Fibroblast of the aortic adventitia (primary cell): Measurements from ENCODE around the gene KCND2. TPM values are rescaled to one million over a fixed set of nuclear protein-coding genes. Genes with fewer than 3 reads are reported as not detected.

Source experiments
- DNase-seq: peaks from one replicate; pipeline ENCODE4 v3.0.0-alpha.2; 2010; ENCODE audit warnings: low read depth
- H3K4me3 ChIP-seq: 2 replicates; pipeline ENCODE4 v1.5.1; 2011; ENCODE audit warnings: low read depth, mild to moderate bottlenecking, control low read depth, low read length, moderate library complexity
- total RNA-seq: library from RNA; depleted of rRNA; stranded (reverse); fragments of >200 nt; gene quantifications from 2 replicates; pipeline ENCODE4 v1.2.3, GENCODE V29; 2012; ENCODE audit warnings: low replicate concordance
- TF ChIP-seq, protein P1 (sequence below): IDR thresholded peaks from 2 replicates; pipeline ENCODE4 v1.5.1; 2011; ENCODE audit warnings: mild to moderate bottlenecking, low read length, control low read depth, inconsistent platforms; ENCODE audit not compliant: insufficient read depth

KCND2 gene
- total RNA-seq, 1 donor, result 11.3 TPM

DNA sequence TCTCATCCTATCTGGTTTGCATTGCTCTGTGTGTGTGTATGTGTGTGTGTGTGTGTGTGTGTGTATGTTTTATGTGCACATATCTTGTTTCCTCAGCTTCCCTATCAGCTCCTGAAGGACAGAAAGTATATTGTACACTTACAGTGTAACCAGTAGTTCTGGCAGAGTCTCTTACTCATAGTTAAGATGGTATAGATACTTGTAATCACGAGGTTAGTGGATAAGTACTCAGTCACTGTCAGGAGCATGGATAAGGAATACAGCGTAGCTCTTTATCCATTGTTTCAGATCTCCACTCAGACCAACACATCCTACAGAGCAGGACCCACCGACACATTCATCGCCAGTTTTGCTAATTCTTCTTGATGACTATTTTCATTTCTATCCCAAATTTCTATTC is 309.9 kb downstream of the KCND2 start:
- no peak for DNase-seq
- H3K4me3 ChIP-seq, result no peak overlapping the region
- TF ChIP-seq, protein P1, sequence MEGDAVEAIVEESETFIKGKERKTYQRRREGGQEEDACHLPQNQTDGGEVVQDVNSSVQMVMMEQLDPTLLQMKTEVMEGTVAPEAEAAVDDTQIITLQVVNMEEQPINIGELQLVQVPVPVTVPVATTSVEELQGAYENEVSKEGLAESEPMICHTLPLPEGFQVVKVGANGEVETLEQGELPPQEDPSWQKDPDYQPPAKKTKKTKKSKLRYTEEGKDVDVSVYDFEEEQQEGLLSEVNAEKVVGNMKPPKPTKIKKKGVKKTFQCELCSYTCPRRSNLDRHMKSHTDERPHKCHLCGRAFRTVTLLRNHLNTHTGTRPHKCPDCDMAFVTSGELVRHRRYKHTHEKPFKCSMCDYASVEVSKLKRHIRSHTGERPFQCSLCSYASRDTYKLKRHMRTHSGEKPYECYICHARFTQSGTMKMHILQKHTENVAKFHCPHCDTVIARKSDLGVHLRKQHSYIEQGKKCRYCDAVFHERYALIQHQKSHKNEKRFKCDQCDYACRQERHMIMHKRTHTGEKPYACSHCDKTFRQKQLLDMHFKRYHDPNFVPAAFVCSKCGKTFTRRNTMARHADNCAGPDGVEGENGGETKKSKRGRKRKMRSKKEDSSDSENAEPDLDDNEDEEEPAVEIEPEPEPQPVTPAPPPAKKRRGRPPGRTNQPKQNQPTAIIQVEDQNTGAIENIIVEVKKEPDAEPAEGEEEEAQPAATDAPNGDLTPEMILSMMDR, result no peak

DNA sequence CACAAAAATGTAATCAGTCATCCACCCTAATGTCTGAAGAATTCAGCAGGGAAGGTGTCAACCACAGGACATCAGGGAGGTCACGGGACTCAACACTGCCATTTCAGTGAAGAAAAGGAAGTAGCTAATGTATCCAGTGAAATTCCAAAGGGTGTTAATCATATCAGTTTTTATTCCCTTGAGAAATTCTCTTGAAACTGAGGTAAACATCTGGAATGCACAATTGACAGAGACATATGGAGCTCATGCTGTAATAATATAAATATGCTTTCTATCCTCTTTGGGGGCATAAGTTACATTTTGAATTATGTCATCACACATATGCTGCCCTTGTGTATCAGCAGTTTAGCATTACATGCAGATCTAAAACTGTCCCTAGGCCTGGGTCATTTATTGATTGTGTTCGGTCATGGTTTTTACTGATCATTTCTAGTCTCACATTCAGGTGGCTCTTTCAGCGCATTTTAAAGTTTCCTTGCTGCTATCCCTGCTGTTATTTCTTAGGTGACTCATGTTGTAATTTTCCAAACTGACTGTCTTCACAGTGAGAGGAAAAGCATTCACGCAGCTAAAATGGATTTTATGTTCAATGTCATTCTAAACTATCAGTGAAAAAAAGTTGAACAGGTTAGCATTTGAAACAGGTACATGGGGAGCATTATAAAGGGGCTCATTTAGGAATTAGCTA is 311.1 kb downstream of the KCND2 start:
- DNase-seq, result peak; percentile 88
- TF ChIP-seq, protein P1, result no peak
- no peak overlapping the region for H3K4me3 ChIP-seq

DNA sequence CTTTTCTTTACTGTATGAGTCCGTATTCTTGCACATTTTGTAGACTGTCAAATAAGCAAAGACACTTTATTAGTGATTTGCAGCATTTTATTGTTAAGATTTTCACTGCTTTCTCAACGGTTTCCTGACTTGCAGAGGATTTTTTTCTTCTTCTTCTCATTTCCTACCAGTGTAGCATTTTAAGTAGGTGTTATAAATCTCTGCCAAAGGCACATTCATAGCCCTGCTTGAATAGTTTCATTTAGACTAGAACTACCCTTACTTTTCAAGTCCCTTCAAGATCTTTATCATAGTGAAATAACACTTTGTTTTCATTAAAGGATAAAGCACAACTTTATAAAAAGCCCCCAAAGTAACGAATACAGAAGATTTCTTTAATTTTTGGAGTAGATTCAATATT is 313.6 kb downstream of the KCND2 start:
- no peak for DNase-seq
- H3K4me3 ChIP-seq, result no peak overlapping the region

DNA sequence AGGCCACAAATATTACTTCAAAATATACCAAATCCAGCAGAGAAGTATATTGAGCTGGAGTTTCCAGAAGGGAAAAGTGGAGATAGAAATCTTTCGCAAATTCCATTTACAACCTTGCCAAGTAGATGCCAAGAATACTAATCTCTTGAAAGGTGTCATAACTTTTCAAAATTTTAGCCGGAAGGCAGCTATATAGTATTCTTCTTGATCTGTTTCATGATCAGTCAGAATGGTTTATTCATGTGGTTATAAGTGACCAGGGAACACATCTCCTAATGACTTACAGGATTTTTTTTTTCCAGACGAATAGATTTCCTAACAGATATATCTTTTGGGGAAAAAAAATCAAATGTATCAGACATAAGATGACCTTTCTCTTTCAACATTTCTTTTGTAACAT is 314.3 kb downstream of the KCND2 start:
- H3K4me3 ChIP-seq, result no peak overlapping the region
- DNase-seq, result no peak
- TF ChIP-seq, protein P1, result no peak

More for the DNA sequence above, 313.6 kb downstream of the KCND2 start:
- TF ChIP-seq, protein P1, result no peak

DNA sequence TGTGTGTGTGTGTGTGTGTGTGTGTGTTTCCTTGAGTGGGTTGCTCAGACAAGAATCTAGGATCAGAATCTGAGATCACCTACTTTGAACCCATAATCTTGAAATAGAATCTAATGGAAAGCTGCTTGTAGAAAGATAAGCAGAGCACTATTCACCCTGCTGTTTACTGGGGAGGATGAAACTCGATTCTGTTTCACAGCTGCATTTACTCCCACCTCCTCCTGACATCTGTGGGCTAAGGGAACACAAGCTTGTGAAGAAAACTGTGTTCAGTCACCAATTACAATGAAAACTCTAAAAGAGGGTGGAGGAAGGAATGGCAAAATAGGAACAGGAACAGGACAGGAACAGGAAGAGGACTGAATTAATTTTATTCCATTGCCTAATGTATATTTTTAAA is 315.4 kb downstream of the KCND2 start:
- TF ChIP-seq, protein P1, result no peak
- H3K4me3 ChIP-seq, result no peak overlapping the region
- DNase-seq, result no peak

DNA sequence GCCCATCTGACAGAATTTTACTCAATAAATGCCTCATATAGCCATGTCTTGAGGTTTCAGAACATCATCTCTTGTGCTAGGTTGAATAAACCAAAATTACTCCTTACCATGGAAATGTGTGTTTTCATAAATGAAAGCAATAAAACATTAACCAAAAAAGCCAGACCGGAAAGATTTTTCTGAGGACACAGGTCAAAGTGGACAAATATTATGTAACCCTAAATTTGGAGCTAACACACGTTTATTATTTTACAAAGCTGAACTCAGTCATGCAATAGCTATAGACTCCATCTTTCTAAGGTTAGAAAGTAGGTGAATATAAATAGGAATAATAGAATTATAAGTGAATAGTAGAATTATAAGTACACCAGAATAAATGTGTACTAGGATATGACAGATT is 315.9 kb downstream of the KCND2 start:
- no peak overlapping the region for H3K4me3 ChIP-seq
- DNase-seq, result no peak
- TF ChIP-seq, protein P1, result no peak

DNA sequence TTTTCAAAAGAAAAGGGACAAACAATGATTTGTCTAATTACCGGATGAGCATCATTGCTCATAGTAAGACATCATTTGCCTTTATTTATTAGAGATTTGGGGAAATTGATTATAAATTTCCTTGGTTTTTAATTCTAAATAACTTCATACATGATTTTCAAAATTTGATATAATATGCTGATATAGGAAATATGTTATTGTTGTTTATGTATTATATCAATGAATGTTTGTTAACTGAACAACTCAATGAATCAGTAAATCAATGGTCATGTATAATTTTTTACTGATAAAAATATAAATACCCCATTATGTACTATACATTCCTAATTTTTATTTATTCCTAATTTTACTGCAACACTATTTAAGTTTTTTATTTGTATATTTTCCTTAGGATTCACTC is 327.6 kb downstream of the KCND2 start:
- DNase-seq, result no peak
- TF ChIP-seq, protein P1, result no peak
- no peak overlapping the region for H3K4me3 ChIP-seq
